GM20000 (cell line): ENCODE measurements around the gene LIPE.

Experiments
- DNase-seq: peaks from one replicate; pipeline ENCODE4 v3.0.0; 2012; ENCODE audit warnings: low spot score
- TF ChIP-seq, protein P1 (sequence below): IDR thresholded peaks from 2 replicates; pipeline ENCODE4 v1.5.1; 2012; ENCODE audit warnings: mild to moderate bottlenecking, control low read depth; ENCODE audit errors: extremely low read depth, missing control alignments

Gene LIPE

DNA sequence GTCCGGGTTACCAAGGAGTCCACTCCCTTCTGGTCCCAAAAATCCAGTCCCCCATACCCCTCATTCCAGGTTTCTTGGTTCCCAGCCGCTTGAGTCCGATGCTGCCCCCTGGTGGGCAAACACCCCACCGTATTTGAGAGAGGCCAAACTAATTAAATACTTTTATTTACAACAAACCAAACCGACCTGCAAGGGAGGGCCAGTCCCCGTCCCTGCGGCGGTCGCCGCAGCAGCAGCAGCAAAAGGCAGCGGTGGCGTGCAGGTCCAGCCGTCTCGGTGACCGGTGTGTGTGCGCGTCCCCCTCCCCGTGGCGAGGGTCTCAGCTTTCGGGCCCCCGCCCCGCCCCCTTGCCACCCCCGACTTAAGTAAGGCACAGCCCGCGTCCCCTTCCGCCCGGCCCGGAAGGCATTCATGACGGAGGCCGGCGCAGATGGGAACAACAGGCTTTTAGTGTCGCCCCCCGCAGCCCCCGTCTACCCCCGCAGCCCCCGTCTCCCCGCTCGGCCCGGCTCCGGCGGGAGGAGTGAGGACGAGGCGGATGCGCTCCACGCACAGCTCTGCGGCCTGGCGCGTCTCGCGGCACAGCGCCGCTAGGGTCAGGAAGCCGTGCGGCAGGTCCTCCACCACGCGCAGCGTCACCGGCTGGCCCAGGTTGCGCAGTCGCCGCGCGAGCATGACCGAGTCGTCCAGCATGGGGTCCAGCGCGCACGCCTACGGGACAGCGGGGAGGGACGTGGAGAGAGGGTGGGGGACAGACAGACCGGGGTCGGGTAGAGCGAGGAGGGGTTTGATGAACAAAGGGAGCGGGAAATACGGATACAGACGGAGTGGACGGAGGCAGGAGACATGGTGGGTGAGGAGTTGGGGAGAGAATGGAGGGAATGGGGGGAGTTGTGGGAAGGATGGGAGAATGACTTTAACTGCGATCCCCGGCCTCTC, 25.6 kb downstream of the LIPE start:
- peak; percentile 80 for DNase-seq
- TF ChIP-seq, protein P1, sequence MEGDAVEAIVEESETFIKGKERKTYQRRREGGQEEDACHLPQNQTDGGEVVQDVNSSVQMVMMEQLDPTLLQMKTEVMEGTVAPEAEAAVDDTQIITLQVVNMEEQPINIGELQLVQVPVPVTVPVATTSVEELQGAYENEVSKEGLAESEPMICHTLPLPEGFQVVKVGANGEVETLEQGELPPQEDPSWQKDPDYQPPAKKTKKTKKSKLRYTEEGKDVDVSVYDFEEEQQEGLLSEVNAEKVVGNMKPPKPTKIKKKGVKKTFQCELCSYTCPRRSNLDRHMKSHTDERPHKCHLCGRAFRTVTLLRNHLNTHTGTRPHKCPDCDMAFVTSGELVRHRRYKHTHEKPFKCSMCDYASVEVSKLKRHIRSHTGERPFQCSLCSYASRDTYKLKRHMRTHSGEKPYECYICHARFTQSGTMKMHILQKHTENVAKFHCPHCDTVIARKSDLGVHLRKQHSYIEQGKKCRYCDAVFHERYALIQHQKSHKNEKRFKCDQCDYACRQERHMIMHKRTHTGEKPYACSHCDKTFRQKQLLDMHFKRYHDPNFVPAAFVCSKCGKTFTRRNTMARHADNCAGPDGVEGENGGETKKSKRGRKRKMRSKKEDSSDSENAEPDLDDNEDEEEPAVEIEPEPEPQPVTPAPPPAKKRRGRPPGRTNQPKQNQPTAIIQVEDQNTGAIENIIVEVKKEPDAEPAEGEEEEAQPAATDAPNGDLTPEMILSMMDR, result peak; percentile 61

DNA sequence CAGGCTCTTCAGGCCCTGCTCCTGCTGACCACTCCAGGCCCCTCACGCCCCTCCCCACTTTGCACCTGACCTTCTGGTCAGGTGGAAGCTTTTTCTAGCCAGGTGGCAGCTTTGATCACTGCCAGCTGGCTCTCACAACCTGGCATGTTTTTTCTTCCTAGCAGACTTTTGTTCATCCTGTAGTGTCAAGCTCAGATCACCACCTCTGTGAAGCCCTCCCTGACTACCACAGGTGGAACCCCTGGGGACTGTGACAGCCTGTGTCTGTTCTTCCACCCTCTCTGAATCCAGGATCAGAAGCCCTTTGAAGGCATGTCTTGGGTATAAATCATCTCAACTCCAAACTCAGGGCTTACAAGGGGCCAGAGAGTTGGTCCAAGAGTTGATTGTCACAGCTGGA, 26.8 kb downstream of the LIPE start:
- TF ChIP-seq, protein P1, result no peak
- DNase-seq, result no peak

DNA sequence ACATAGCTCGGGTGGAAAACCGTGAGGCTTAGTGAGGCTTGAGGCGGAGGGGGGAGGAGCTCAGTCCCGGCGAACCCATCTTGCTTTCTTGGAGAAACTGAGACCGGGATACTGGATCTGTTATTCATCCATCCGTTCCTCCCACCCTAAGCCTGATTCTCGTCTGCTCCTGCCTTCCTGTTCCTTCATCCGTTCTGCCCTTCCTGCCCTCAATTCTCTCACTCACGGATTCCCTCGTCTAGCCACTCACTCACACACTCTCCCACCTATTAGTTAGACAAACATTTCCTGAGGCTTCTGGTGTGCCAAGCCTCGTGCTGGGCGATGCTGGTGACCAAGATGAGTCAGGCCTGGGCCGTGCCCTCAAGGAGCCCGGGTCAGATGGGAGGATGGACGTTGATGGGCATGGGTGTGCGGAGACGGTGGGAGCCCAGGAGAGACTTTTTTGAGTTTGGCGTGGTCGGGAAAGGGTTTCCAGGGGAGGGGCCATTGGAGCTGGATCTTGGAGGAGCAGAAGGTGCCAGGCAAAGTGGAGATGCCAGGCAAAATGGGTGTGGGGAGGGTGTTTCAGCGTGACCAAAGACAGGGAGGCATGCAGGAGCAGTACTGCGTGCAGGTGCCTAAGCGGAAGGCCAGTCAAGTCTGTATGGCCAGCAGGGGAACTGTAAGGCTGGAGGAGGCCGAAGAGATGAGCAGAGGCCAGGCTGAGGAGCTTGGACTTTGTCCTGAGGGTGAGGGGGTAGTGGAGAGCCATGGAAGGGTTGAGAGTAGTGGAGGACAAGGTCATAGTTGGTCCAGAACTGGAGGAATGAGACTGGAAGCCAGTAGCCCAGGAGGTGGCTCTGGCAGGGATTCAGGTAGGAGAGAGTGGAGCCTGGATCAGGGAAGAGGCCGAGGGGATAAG, 29.7 kb downstream of the LIPE start:
- TF ChIP-seq, protein P1, result no peak
- DNase-seq, result no peak

DNA sequence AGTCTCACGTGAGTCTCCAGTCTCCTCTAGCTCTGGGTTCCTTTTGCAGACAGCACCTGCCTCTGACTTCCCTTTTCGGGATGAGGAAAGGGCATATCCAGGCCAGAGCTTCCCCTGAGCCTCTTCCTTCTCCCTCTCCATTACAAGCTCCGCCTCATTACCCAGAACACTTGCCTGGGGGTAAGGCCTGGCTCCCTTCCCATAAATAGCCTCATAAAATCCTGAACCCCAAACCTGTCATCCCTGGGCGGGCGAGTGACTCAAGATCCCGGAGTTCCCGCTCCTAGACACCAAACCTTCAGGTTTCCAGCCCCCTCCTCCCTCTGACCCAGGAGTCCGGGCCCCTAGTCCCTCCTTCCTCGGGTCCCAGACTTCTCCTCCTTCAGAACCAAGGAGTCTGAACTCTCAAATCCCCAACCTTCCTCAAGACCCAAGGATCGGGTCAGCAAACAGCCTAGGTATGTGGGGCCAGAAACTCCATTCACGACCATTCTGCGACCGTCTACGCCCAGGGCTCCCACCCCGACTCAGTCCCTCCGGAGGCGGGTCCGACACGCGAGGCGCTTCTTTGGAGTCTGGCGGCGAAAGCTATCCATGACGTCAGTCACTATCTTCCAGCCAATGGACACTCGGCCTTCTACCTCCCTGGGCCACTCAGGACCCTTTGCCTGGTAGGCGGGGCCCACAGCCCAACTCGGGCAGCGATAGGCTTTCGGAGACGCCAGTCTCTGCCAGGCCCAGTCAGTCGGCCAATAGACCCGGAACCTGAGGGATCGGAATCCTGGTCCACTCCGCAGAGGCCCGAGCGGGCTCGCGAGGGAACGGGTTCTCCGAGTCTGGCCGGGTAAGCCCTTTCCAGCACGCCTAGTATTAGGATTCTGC, 30.6 kb downstream of the LIPE start:
- peak; percentile 100 for DNase-seq
- TF ChIP-seq, protein P1, result no peak

DNA sequence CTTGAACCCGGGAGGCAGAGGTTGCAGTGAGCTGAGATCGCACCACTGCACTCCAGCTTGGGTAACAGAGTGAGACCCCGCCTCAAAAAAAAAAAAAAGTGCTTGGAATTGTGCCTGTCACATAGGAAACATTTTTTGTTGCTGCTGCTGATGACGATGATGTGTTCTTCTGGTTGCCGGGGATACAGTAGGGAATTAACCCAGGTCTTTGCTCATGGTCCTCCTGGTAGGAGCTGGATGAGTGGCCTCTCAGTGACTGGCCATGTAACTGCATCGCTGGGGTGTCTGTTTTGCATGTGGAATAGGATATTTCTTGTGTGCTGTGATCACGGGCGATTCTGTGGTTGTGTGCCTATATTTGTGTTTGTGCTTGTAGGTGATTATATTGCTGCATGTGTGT, 32.4 kb downstream of the LIPE start:
- no peak for DNase-seq

DNA sequence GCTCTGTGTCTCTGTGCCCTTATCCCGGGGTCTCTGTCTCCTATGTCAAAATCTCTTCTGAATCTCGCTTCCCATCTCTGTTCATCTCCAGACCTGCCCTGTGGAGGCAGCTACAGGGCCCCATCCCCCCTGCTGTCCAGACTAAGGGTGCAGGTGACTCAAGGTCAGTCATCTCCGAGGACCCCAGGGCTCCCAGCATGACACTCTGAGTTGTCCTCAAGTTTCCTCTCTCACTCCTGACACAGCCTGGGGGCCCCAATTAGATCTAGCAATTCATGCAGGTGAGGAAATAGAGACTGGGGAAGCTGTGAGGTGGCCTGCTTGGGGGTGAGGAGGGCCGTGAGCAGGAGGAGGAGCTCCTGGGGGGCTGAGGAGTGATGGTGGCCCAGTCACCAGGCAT, 35.0 kb downstream of the LIPE start:
- DNase-seq, result no peak
- TF ChIP-seq, protein P1, result no peak

More for the DNA sequence above, 32.4 kb downstream of the LIPE start:
- TF ChIP-seq, protein P1, result no peak
